OCI-LY3 (cell line): ENCODE data around the gene SBK3.
"Not testable (repeated sequence)": the region's sequence is repeated elsewhere in the genome, so short reads cannot be mapped to it uniquely, and the experiment has no call there.

Experiments used
- H2AFZ ChIP-seq: fragments of 200-600, 300-600 bp; shearing (Covaris generic); 2 replicates; pipeline ENCODE4 v1.6.0; 2014; ENCODE audit warnings: antibody characterized with exemption, low read depth, low read length
- H3K27ac ChIP-seq: fragments of 200-600, 300-600 bp; sonication (generic); 2 replicates; pipeline ENCODE4 v1.5.1; 2014; ENCODE audit warnings: mild to moderate bottlenecking, low read length, moderate library complexity, mixed read lengths
- H3K27me3 ChIP-seq: fragments of 200-600, 300-600 bp; sonication (generic); 2 replicates; pipeline ENCODE4 v1.6.1; 2014; ENCODE audit warnings: low read depth, low read length, mixed read lengths
- H3K36me3 ChIP-seq: fragments of 200-600, 300-600 bp; sonication (generic); replicated peaks from 2 replicates; pipeline ENCODE3; 2014; ENCODE audit warnings: low read depth, low read length, mixed read lengths
- H3K4me1 ChIP-seq: fragments of 300-600, 200-600 bp; sonication (generic); 2 replicates; pipeline ENCODE4 v1.6.1; 2014; ENCODE audit warnings: low read length, mixed read lengths
- H3K4me2 ChIP-seq: fragments of 200-600, 300-600 bp; sonication (generic); 2 replicates; pipeline ENCODE4 v1.6.1; 2014; ENCODE audit warnings: low read length, mixed read lengths
- H3K4me3 ChIP-seq: fragments of 300-600, 200-600 bp; sonication (generic); 2 replicates; pipeline ENCODE4 v1.5.1; 2014; ENCODE audit warnings: antibody characterized with exemption, mild to moderate bottlenecking, low read length, moderate library complexity
- H3K79me2 ChIP-seq: fragments of 300-600, 200-600 bp; shearing (Covaris generic); 2 replicates; pipeline ENCODE4 v1.6.1; 2014; ENCODE audit warnings: mild to moderate bottlenecking, low read length, mixed read lengths
- H3K9ac ChIP-seq: fragments of 300-600, 200-600 bp; shearing (Covaris generic); 2 replicates; pipeline ENCODE4 v1.6.0; 2014; ENCODE audit warnings: mild to moderate bottlenecking, low read length, moderate library complexity
- H3K9me3 ChIP-seq: fragments of 200-600, 300-600 bp; shearing (Covaris generic); 2 replicates; pipeline ENCODE4 v1.6.1; 2014; ENCODE audit warnings: low read length, mixed read lengths; ENCODE audit not compliant: insufficient read depth
- H4K20me1 ChIP-seq: fragments of 200-600, 300-600 bp; sonication (generic); 2 replicates; pipeline ENCODE4 v1.6.1; 2016; ENCODE audit warnings: low read length, mixed read lengths; ENCODE audit not compliant: insufficient read depth
- EZH2phosphoT487 ChIP-seq: fragments of 200-600 bp; shearing (Covaris generic); IDR thresholded peaks from 2 replicates; pipeline ENCODE4 v1.6.1; 2018; ENCODE audit warnings: antibody characterized with exemption, mixed run types, low read depth
- TF ChIP-seq, protein P1 (sequence below): fragments of 200-600, 300-600 bp; sonication (generic); IDR thresholded peaks from 2 replicates; pipeline ENCODE4 v1.5.1; 2014; ENCODE audit warnings: antibody characterized with exemption, low read length, low read depth

SBK3 gene

DNA sequence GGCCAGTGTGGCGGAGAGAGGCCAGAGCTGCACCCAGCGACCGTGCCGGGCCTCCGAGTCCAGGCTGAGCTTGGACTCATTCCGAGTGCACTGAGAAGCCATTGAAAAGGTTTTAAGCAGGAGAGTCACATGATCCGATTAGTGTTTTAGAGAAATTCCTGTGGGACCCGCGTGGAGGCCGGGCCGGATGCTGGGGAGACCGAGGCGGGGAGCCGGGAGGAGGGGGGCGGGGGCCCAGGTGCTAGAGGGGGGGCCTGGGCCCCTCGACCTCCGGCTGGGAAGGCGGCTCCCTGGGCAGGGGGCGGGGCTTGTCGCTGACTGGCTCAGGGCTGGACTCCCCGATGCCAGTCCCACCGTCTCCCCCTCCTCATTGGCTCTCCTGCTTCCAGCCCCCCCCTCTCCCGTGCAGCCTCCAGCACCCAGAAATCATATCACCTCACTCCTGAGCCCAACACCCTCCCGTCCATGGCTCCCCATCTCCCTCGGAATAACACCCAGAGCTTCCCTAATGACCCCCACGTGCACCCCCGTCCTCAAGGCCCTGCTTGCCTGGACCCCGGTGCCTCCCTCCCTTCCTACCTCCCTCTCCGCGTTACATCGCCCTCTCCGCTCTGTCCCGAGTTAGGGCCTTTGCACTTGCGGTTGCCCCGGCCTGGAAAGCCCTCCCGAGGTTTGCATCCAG is 40.5 kb upstream of the SBK3 start:
- Histone ChIP-seq H3K79me2 (peaks cover 7% of the 10 kb centered on the region), H3K27me3 (no peaks in the 10 kb centered on the region), H4K20me1 (no peaks in the 10 kb centered on the region), H3K9ac (no peak overlapping the region), H2AFZ (no peak overlapping the region), H3K36me3 (no peaks in the 10 kb centered on the region), H3K4me3 (no peak overlapping the region), H3K4me1 (peaks cover 11% of the 10 kb centered on the region), H3K4me2 (no peak overlapping the region), H3K27ac (no peak overlapping the region), H3K9me3 (no peaks in the 10 kb centered on the region)
- TF ChIP-seq, protein P1, sequence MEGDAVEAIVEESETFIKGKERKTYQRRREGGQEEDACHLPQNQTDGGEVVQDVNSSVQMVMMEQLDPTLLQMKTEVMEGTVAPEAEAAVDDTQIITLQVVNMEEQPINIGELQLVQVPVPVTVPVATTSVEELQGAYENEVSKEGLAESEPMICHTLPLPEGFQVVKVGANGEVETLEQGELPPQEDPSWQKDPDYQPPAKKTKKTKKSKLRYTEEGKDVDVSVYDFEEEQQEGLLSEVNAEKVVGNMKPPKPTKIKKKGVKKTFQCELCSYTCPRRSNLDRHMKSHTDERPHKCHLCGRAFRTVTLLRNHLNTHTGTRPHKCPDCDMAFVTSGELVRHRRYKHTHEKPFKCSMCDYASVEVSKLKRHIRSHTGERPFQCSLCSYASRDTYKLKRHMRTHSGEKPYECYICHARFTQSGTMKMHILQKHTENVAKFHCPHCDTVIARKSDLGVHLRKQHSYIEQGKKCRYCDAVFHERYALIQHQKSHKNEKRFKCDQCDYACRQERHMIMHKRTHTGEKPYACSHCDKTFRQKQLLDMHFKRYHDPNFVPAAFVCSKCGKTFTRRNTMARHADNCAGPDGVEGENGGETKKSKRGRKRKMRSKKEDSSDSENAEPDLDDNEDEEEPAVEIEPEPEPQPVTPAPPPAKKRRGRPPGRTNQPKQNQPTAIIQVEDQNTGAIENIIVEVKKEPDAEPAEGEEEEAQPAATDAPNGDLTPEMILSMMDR: no peak
- TF ChIP-seq EZH2phosphoT487: no peak

DNA sequence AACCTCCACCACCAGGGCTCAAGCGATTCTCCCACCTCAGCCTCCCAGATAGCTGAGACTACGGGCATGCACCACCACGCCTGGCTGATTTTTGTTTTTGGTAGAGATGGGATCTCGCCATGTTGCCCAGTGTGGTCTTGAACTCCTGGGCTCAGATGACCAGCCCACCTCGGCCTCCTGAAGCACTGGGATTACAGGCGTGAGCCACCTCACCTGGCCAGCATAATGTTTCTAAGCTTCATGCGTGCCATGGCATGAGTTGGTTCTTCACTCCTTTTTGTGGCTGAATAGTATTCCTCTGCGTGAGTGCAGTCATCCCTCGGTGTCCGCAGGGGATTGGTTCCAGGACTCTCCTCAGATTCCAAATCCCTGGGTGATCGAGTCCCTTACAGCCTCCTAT is 39.5 kb upstream of the SBK3 start:
- H3K4me1 ChIP-seq: peaks cover 12% of the 10 kb centered on the region
- H3K9ac ChIP-seq: no peak overlapping the region
- H3K27ac ChIP-seq: no peak overlapping the region
- no peak for TF ChIP-seq EZH2phosphoT487
- TF ChIP-seq, protein P1: no peak
- no peak overlapping the region for H3K4me2 ChIP-seq
- H4K20me1 ChIP-seq: no peaks in the 10 kb centered on the region
- H3K27me3 ChIP-seq: no peaks in the 10 kb centered on the region
- H3K9me3 ChIP-seq: no peaks in the 10 kb centered on the region
- H3K36me3 ChIP-seq: no peaks in the 10 kb centered on the region
- no peak overlapping the region for H2AFZ ChIP-seq
- no peak overlapping the region for H3K4me3 ChIP-seq
- H3K79me2 ChIP-seq: peaks cover 16% of the 10 kb centered on the region

DNA sequence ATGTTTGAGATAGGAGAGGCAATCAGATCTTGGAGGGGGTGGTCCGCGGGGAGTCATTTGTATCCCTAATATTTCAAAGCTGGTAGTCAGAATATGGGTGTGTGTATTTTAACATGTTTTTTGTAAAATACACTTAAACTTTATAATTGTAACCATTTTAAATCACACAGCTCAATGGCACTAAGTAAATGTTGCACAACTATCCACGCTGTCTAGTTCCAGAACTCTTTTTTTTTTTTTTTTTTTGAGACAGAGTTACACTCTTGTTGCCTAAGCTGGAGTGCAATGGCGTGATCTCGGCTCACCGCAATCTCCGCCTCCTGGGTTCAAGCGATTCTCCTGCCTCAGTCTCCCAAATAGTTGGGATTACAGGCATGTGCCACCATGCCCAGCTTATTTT is 38.6 kb upstream of the SBK3 start:
- H3K4me1 ChIP-seq: peaks cover 17% of the 10 kb centered on the region
- H4K20me1 ChIP-seq, H3K4me2 ChIP-seq, H3K27ac ChIP-seq, H3K9me3 ChIP-seq, H2AFZ ChIP-seq, H3K36me3 ChIP-seq, H3K27me3 ChIP-seq, H3K4me3 ChIP-seq, H3K9ac ChIP-seq: not testable (repeated sequence)
- H3K79me2 ChIP-seq: peaks cover 26% of the 10 kb centered on the region

DNA sequence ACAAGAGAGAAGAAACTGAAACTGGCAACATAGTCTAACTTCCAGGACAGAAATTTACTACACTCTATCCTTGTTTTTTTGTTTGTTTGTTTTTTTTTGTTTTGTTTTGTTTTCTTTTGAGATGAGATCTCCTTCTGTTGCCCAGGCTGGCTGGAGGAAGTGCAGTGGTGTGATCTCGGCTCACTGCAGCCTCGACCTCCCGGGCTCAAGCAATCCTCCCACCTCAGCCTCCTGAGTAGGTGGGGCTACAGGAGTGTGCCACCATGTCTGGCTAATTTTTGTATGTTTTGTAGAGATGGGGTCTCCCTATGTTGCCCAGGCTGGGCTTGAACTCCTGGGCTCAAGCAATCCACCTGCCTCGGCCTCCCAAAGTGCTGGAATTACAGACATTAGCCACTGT is 36.9 kb upstream of the SBK3 start:
- not testable (repeated sequence) for H3K27ac ChIP-seq, H4K20me1 ChIP-seq, H3K9ac ChIP-seq, H3K4me3 ChIP-seq, H3K27me3 ChIP-seq, H3K36me3 ChIP-seq, H3K9me3 ChIP-seq
- Histone ChIP-seq H3K4me2 (0 out of 2 replicates have a peak overlapping the region, but pooled peaks have one; percentile 7), H3K4me1 (peaks cover 16% of the 10 kb centered on the region), H3K79me2 (peaks cover 27% of the 10 kb centered on the region), H2AFZ (peak overlapping the region; percentile 52; the same call in 1 of the 2 replicates)

DNA sequence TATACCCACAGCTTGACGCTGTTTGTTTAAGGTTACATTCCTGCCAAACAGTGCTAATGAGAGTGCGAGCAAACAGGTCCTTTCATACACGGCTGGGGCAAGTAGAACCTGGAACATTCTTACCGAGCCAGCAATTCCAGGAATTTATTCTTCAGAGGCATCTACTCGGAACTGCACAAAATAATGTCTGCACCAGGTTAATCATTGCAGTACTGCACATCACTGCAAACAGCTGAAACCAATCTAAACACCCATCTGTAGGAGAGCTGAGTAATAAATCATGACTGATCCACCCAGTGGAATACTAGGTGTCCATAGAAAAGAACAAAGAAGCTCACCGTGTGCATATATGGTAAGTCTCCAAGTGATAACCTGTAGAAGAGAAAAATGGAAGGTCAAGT is 36.5 kb upstream of the SBK3 start:
- Histone ChIP-seq H3K79me2 (peaks cover 27% of the 10 kb centered on the region), H4K20me1 (no peaks in the 10 kb centered on the region), H3K27me3 (no peaks in the 10 kb centered on the region), H2AFZ (peak overlapping the region; percentile 52; the same call in 1 of the 2 replicates), H3K4me3 (no peak overlapping the region), H3K27ac (no peak overlapping the region), H3K4me1 (peaks cover 14% of the 10 kb centered on the region), H3K4me2 (0 out of 2 replicates have a peak overlapping the region, but pooled peaks have one; percentile 7), H3K9ac (no peak overlapping the region), H3K9me3 (no peaks in the 10 kb centered on the region), H3K36me3 (peaks cover 15% of the 10 kb centered on the region)
- TF ChIP-seq, protein P1: no peak
- no peak for TF ChIP-seq EZH2phosphoT487
